H54 (cell line): ENCODE data around the gene PGBD5.
A peak's percentile ranks its signal among the peaks of the same experiment; 100 is the strongest.

ENCODE experiments used
- DNase-seq: peaks from one replicate; pipeline ENCODE4 v3.0.0; 2011; ENCODE audit warnings: low spot score, mixed read lengths; ENCODE audit not compliant: insufficient read length
- FAIRE-seq: peaks from 3 replicates; lab custom pipeline; 2011; peaks lifted over from hg19 to GRCh38; lab: Jason Lieb, UNC
- POLR2A ChIP-seq: IDR thresholded peaks from 2 replicates; pipeline ENCODE4 v1.6.1; 2011; ENCODE audit warnings: low read depth, mild to moderate bottlenecking, low read length

PGBD5 gene

GRCh38 chr1:230334447-230334837 lies 91.7 kb downstream of the PGBD5 start:
- FAIRE-seq (no peak), DNase-seq (no peak)
- no peak for TF ChIP-seq POLR2A

- no peak for FAIRE-seq
- no peak for DNase-seq
- TF ChIP-seq POLR2A, result no peak
These were observed 92.3 kb downstream of the PGBD5 start for GRCh38 chr1:230333590-230334446.

GRCh38 chr1:230332575-230333066 lies 93.5 kb downstream of the PGBD5 start:
- no peak for DNase-seq
- no peak for TF ChIP-seq POLR2A
- FAIRE-seq, result no peak

- no peak for TF ChIP-seq POLR2A
- DNase-seq (no peak), FAIRE-seq (no peak)
These were observed 94.1 kb downstream of the PGBD5 start for GRCh38 chr1:230332061-230332460.

- FAIRE-seq (no peak), DNase-seq (no peak)
- no peak for TF ChIP-seq POLR2A
These were observed 96.0 kb downstream of the PGBD5 start for GRCh38 chr1:230330157-230330556.

GRCh38 chr1:230328342-230329015 lies 97.7 kb downstream of the PGBD5 start:
- FAIRE-seq, result no peak
- DNase-seq, result no peak
- TF ChIP-seq POLR2A, result no peak

GRCh38 chr1:230327892-230328284 lies 98.2 kb downstream of the PGBD5 start:
- peak; percentile 57 for DNase-seq
- FAIRE-seq, result no peak
- no peak for TF ChIP-seq POLR2A

GRCh38 chr1:230326971-230327891 lies 98.9 kb downstream of the PGBD5 start:
- no peak for FAIRE-seq
- no peak for TF ChIP-seq POLR2A
- no peak for DNase-seq

GRCh38 chr1:230323686-230324085 lies 102.4 kb downstream of the PGBD5 start:
- no peak for FAIRE-seq

GRCh38 chr1:230322967-230323547 lies 103.1 kb downstream of the PGBD5 start:
- no peak for DNase-seq
- no peak for FAIRE-seq
- no peak for TF ChIP-seq POLR2A

More at GRCh38 chr1:230323686-230324085, 102.4 kb downstream of the PGBD5 start:
- no peak for TF ChIP-seq POLR2A
- no peak for DNase-seq

- no peak for TF ChIP-seq POLR2A
- FAIRE-seq, result no peak
- no peak for DNase-seq
These were observed 103.7 kb downstream of the PGBD5 start for GRCh38 chr1:230322421-230322756.

- FAIRE-seq (no peak), DNase-seq (no peak)
These were observed 104.3 kb downstream of the PGBD5 start for GRCh38 chr1:230321741-230322420.

GRCh38 chr1:230321341-230321740 lies 104.8 kb downstream of the PGBD5 start:
- FAIRE-seq (no peak), DNase-seq (no peak)
- TF ChIP-seq POLR2A, result no peak

More at GRCh38 chr1:230321741-230322420, 104.3 kb downstream of the PGBD5 start:
- TF ChIP-seq POLR2A, result no peak
